SK-N-SH treated with all-trans-retinoic acid at 6 μM for 48 hours (cell line): Measurements from ENCODE around the gene TPRN.

Source experiments
- ATAC-seq: fragments of 200-7000 bp; cut with Tn5 transposase; 3 replicates; pipeline ENCODE4 v1.9.1; 2020; ENCODE audit warnings: mild to moderate bottlenecking, moderate library complexity
- GLIS3 ChIP-seq: fragments of 250-450 bp; sonication (Bioruptor Pico); IDR thresholded peaks from 2 replicates; pipeline ENCODE4 v1.5.0; 2020; ENCODE audit warnings: mild to moderate bottlenecking, moderate library complexity
- OSR1 ChIP-seq: fragments of 250-450 bp; sonication (Bioruptor Pico); IDR thresholded peaks from 2 replicates; pipeline ENCODE4 v1.8.0; 2022; ENCODE audit warnings: moderate library complexity, mild to moderate bottlenecking, inconsistent platforms
- PATZ1 ChIP-seq: fragments of 250-450 bp; sonication (Bioruptor Pico); IDR thresholded peaks from 2 replicates; pipeline ENCODE4 v1.8.0; 2020; ENCODE audit warnings: mild to moderate bottlenecking, moderate library complexity, borderline replicate concordance
- PPARA ChIP-seq: fragments of 250-450 bp; sonication (Bioruptor Pico); IDR thresholded peaks from 2 replicates; pipeline ENCODE4 v1.5.0; 2020; ENCODE audit warnings: mild to moderate bottlenecking, borderline replicate concordance
- SNAI2 ChIP-seq: fragments of 250-450 bp; sonication (Bioruptor Pico); IDR thresholded peaks from 2 replicates; pipeline ENCODE4 v1.5.0; 2020; ENCODE audit warnings: mild to moderate bottlenecking, moderate library complexity
- TCF4 ChIP-seq: fragments of 250-450 bp; sonication (Bioruptor Pico); IDR thresholded peaks from 2 replicates; pipeline ENCODE4 v1.8.0; 2021; ENCODE audit warnings: mild to moderate bottlenecking, moderate library complexity, borderline replicate concordance
- TOX ChIP-seq: fragments of 250-450 bp; sonication (Bioruptor Pico); IDR thresholded peaks from 2 replicates; pipeline ENCODE4 v1.8.0; 2021; ENCODE audit warnings: mild to moderate bottlenecking, moderate library complexity, borderline replicate concordance
- ZFP3 ChIP-seq: fragments of 250-450 bp; sonication (Bioruptor Pico); IDR thresholded peaks from 2 replicates; pipeline ENCODE4 v1.5.0; 2020; ENCODE audit warnings: mild to moderate bottlenecking, moderate library complexity
- ZNF565 ChIP-seq: fragments of 450-650 bp; formaldehyde crosslinking; conservative IDR thresholded peaks from 2 replicates; pipeline ENCODE4 v1.5.0; 2020; ENCODE audit warnings: low read depth, mild to moderate bottlenecking, moderate library complexity
- ZNF8 ChIP-seq: fragments of 450-650 bp; formaldehyde crosslinking; IDR thresholded peaks from 2 replicates; pipeline ENCODE4 v1.5.0; 2020; ENCODE audit warnings: mild to moderate bottlenecking, moderate library complexity
- TF ChIP-seq, protein P1 (sequence below): fragments of 250-450 bp; sonication (Bioruptor Pico); IDR thresholded peaks from 2 replicates; pipeline ENCODE4 v1.5.0; 2020; ENCODE audit warnings: mild to moderate bottlenecking, moderate library complexity
- TF ChIP-seq, protein P2 (sequence below): fragments of 250-450 bp; sonication (Bioruptor Pico); IDR thresholded peaks from 2 replicates; pipeline ENCODE4 v1.8.0; 2021; ENCODE audit warnings: low read depth, mild to moderate bottlenecking, moderate library complexity, borderline replicate concordance
- TF ChIP-seq, protein P3 (sequence below): fragments of 250-450 bp; sonication (Bioruptor Pico); IDR thresholded peaks from 2 replicates; pipeline ENCODE4 v1.5.1; 2021; ENCODE audit warnings: mild to moderate bottlenecking, moderate library complexity

Gene TPRN

GRCh38 chr9:137224830-137225694, 24.5 kb upstream of the TPRN start, which contains the start of gene CYSRT1 (continued):
- TF ChIP-seq, protein P1, sequence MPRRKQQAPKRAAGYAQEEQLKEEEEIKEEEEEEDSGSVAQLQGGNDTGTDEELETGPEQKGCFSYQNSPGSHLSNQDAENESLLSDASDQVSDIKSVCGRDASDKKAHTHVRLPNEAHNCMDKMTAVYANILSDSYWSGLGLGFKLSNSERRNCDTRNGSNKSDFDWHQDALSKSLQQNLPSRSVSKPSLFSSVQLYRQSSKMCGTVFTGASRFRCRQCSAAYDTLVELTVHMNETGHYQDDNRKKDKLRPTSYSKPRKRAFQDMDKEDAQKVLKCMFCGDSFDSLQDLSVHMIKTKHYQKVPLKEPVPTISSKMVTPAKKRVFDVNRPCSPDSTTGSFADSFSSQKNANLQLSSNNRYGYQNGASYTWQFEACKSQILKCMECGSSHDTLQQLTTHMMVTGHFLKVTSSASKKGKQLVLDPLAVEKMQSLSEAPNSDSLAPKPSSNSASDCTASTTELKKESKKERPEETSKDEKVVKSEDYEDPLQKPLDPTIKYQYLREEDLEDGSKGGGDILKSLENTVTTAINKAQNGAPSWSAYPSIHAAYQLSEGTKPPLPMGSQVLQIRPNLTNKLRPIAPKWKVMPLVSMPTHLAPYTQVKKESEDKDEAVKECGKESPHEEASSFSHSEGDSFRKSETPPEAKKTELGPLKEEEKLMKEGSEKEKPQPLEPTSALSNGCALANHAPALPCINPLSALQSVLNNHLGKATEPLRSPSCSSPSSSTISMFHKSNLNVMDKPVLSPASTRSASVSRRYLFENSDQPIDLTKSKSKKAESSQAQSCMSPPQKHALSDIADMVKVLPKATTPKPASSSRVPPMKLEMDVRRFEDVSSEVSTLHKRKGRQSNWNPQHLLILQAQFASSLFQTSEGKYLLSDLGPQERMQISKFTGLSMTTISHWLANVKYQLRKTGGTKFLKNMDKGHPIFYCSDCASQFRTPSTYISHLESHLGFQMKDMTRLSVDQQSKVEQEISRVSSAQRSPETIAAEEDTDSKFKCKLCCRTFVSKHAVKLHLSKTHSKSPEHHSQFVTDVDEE (CRISPR knock-in tag) = no peak
- no peak for TF ChIP-seq ZNF8 (CRISPR knock-in tag)
- TF ChIP-seq GLIS3 (CRISPR knock-in tag) = no peak

- peak; percentile 78 for ATAC-seq
- no peak for TF ChIP-seq ZFP3 (CRISPR knock-in tag)
- TF ChIP-seq GLIS3 (CRISPR knock-in tag) = 0 out of 2 replicates have a peak, but pooled peaks have one; percentile 19
These were observed 22.8 kb upstream of the TPRN start for GRCh38 chr9:137223078-137223970.

DNA sequence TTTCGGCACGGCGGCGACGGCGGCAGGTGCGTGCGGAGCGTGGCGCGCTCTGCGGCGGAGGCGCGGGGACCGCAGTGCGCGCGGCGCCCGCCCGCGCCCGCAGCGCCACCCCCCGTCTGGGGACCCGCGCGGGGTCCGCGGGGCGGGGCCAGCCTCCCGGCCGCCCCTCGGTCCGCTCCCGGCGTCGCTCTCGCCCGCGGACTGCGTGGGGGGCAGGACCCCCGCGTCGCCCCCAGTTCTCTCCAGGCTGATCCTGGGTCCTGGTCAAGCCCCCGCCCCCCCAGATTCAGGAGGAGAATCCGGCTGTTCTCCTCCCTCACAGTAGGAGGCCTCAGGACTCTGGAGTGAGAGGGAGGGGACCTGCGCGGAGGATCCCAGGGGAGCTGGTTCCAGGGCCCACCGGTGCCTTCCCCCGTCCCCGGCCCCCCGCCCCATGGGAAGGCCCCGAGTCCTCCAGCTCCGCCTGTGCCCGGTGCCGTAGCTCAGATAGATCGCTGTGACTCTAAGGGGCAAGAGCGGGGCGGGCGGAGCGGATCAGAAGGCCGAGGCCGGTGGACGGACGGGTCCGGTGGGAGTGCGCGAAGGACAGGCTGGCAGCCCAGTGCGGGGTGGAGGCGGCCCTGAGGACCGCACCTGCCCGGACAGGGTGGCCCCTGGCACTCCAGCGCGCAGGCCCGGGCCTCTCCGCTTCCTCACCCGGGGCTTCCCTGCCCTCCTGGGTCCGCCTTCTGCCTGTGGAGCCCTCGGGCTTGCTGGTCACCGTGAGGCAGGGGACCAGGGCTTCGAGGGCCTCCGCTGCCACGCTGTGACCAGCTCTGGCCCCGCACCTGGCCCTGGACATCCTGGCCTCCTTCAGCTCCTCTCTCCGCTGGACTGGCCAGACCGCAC, 21.9 kb upstream of the TPRN start, which contains the start of gene RNF208:
Gene RNF208 (minus strand): TSS at position 51 of the 888 bp plus-strand sequence. CDS start 1,028 bp downstream, outside the sequence.
- peak; percentile 7 for ATAC-seq
- TF ChIP-seq ZFP3 (CRISPR knock-in tag) (no peak), TOX (CRISPR knock-in tag) (no peak), PATZ1 (CRISPR knock-in tag) (no peak), TCF4 (CRISPR knock-in tag) (no peak), ZNF565 (CRISPR knock-in tag) (no peak), SNAI2 (no peak), PPARA (CRISPR knock-in tag) (no peak), OSR1 (no peak)
- TF ChIP-seq, protein P2, sequence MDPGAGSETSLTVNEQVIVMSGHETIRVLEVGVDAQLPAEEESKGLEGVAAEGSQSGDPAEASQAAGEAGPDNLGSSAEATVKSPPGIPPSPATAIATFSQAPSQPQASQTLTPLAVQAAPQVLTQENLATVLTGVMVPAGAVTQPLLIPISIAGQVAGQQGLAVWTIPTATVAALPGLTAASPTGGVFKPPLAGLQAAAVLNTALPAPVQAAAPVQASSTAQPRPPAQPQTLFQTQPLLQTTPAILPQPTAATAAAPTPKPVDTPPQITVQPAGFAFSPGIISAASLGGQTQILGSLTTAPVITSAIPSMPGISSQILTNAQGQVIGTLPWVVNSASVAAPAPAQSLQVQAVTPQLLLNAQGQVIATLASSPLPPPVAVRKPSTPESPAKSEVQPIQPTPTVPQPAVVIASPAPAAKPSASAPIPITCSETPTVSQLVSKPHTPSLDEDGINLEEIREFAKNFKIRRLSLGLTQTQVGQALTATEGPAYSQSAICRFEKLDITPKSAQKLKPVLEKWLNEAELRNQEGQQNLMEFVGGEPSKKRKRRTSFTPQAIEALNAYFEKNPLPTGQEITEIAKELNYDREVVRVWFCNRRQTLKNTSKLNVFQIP (CRISPR knock-in tag) = no peak
- TF ChIP-seq, protein P1 (CRISPR knock-in tag) = no peak
- TF ChIP-seq, protein P3, sequence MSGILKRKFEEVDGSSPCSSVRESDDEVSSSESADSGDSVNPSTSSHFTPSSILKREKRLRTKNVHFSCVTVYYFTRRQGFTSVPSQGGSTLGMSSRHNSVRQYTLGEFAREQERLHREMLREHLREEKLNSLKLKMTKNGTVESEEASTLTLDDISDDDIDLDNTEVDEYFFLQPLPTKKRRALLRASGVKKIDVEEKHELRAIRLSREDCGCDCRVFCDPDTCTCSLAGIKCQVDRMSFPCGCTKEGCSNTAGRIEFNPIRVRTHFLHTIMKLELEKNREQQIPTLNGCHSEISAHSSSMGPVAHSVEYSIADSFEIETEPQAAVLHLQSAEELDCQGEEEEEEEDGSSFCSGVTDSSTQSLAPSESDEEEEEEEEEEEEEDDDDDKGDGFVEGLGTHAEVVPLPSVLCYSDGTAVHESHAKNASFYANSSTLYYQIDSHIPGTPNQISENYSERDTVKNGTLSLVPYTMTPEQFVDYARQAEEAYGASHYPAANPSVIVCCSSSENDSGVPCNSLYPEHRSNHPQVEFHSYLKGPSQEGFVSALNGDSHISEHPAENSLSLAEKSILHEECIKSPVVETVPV (CRISPR knock-in tag) = no peak
